ENCODE data around the gene BRICD5. TPM values are rescaled to one million over a fixed set of nuclear protein-coding genes. Genes with fewer than 3 reads are reported as not detected.
A peak's percentile ranks its signal among the peaks of the same experiment; 100 is the strongest.

Gene BRICD5
- total RNA-seq, 2 donors from 2014 or later, result 6.3 to 10.3 TPM

DNA sequence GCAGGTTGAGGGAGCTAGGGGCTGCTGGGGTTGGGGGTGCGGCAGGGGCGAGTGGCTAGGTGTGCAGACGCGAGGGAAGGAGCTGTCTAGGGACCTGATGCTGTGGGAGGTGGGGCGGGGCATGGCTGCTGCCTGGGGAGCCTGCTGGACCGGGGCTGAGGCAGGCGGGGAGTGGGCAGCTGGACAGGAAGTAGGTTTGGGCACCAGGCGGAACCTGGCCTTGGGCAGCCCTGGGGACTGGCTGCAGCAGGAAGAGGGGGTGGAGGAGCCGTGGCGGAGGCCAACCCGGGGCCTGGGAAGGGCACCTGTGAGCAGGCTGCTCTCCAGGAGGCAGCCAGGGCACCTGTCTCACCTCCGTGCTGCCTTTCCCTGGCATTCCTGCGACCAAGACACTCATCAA lies 19.7 kb upstream of the BRICD5 start:
- DNase-seq (ENCODE audit: low spot score in 2 of 2) (no peak), ATAC-seq (no peak)
- Mint-ChIP-seq H3K9me3 (no peaks in the 10 kb centered on the region), H3K36me3 (peaks cover 0 to 11% of the 10 kb centered on the region in 2 donors), H3K27ac (no peak overlapping the region)

DNA sequence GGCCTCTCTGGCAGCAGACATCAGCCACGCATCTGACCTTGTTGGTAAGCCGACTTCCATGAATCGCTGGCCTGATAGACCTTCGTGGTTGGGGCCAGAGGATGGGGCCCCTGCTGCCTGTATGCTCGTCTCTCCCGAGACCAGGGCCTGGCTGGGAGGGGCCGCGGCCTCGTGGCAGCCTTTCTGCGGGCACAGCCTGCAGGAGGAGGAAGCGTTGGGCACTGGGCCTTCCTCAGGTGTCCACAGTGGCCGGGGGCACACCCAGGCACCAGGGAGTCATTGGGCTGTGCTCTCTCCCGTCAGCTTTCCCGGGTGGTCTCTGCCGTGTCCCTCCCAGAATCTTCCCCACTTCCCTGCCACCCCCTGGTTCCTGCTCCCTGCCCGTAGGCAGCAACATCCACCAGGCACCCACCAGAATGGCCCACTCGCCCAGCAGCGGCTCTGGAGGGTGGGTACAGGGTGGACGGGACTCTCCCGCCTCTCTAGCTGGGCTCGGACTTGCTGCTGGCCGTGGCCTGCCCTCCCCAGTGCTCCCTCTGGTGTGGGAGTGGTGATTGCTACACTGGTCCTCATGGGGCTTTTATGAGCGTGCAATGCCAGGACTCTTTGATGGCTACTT lies 19.1 kb upstream of the BRICD5 start:
- no peak for DNase-seq (ENCODE audit: low spot score in 2 of 2)

DNA sequence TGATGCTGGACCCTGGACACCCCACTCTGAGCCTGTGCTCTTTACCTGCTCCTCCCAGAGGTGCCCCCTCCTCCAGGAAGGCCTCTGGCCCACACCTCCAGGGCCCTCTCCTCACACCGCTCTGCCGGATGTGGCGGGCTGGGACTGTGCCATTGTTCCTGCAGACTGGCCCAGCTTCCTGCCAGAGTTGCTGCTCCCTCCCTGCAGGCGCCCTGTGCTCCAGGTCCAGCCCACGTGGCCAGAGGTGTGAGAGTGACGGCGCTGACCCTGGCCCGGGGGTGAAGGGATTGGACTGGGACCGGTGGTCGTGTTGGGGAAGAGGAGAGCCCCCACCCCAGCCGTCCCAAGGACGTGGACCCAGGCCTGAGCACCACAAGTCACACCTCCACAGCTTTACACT lies 18.4 kb upstream of the BRICD5 start:
- peaks cover 0 to 7% of the 10 kb centered on the region in 2 donors for H3K36me3 Mint-ChIP-seq
- H3K9me3 Mint-ChIP-seq, result no peaks in the 10 kb centered on the region
- DNase-seq (ENCODE audit: low spot score in 2 of 2) (no peak), ATAC-seq (no peak)
- peak overlapping the region in 1 of 2 donors; percentile 36 for H3K27ac Mint-ChIP-seq

More for the DNA sequence above, 19.1 kb upstream of the BRICD5 start:
- no peaks in the 10 kb centered on the region for H3K9me3 Mint-ChIP-seq
- H3K27ac Mint-ChIP-seq, result no peak overlapping the region
- no peak for ATAC-seq
- H3K36me3 Mint-ChIP-seq, result peaks cover 0 to 7% of the 10 kb centered on the region in 2 donors

DNA sequence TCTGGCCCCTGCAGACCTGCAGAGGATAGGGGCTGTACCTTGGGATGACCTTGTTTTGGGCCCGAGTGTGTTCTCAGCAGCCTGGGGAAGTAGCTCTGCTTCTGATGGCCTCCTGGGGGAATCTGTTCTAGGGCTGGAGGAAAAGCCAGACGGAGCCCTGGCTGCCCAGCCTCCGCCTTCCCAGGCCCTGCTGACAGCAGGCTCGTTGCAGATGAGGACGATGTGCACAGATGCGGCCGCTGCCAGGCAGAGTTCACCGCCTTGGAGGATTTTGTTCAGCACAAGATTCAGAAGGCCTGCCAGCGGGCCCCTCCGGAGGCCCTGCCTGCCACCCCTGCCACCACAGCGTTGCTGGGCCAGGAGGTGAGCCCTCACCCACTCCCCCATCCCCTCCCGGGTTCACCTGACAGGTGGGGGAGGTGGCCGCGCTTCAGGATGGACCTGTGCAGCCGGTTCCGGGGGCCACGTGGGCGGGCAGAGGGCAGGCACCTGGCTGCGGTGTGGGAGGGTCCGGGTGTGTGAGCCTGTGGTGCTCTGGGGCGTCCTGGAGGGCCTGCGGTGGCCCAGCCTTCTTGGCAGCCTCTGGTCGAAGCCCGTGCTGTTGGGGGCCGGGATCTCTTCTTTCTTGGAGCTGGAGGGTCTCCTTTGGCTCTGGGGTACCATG lies 17.6 kb upstream of the BRICD5 start:
- Mint-ChIP-seq H3K36me3 (peaks cover 0 to 7% of the 10 kb centered on the region in 2 donors), H3K9me3 (no peaks in the 10 kb centered on the region), H3K27ac (no peak overlapping the region)
- ATAC-seq (no peak), DNase-seq (ENCODE audit: low spot score in 2 of 2) (no peak)

DNA sequence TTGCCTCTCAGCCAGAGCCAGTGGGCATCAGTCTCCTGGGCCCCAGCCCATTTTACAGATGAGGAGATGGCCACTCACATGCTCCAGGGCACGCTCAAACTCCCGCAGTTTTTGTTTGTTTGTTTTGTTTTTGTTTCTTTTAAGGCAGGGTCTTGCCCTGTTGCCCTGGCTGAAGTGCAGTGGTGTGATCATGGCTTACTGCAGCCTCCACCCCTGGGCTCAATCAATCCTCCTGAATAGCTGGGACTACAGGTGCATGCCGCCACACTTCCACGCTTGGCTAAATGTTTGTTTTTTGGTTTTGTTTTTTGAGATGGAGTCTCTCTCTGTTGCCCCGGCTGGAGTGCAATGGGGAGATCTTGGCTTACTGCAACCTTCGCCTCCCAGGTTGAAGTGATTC lies 16.3 kb upstream of the BRICD5 start:
- DNase-seq (ENCODE audit: low spot score in 2 of 2) (no peak), ATAC-seq (no peak)
- H3K9me3 Mint-ChIP-seq, result no peaks in the 10 kb centered on the region
- H3K36me3 Mint-ChIP-seq, result peaks cover 0 to 7% of the 10 kb centered on the region in 2 donors
- peak overlapping the region in 1 of 2 donors; percentile 8 for H3K27ac Mint-ChIP-seq

DNA sequence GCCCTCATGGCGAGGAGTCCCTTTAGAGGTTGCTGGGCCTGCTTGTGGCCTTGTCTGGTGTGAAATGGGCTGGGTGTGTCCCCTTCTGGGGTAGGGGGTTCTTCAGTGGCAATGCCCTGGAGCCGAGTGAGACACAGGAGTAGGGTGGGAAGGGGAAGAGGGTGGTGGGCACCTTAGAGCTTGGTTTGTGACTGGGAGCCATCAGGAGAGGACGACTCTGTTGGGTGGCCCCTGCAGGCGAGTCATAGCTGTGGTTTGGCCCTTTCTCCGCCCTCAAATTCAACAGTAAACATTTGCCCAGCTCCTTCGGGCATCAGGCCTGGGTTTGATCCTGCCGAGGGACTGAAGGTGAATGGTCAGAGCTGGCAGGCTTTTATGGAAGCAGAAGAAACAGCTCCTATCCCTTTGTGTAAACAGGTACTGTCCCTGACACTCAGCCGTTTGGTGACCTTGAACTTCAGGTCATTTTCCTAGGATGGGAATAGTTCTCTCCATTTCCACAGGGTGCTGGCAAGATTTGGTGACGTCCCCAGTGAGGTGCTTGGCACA lies 15.7 kb upstream of the BRICD5 start:
- no peaks in the 10 kb centered on the region for H3K9me3 Mint-ChIP-seq
- H3K36me3 Mint-ChIP-seq, result peaks cover 0 to 7% of the 10 kb centered on the region in 2 donors
- ATAC-seq (no peak), DNase-seq (ENCODE audit: low spot score in 2 of 2) (no peak)
- H3K27ac Mint-ChIP-seq, result no peak overlapping the region

DNA sequence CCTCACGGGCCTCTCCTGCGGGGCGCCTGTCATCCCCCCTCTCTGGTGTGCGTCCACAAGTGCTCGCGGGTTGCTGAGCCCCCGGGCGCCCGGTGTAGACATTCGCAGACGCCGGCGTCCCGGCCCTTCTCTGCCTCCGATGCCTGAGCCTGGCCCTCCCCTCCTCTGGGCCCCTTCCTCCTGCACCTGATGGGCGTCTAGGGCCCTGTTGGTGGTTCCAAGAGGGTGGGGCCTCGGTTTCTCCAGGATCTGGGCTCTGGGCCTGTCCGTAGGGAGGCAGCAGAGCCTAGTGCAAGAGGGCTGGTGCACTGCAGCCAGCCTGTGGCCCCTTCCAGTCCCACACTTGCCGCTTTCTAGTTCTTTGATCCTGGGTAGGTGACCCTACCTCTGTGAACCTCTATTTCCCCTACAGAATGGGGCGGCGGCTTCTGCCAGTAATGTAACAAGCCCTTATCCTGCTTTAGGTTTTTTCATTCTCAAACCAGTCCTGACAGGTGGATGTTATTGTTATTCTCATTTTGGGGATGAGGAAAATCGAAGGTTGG lies 13.4 kb upstream of the BRICD5 start:
- no peaks in the 10 kb centered on the region for H3K9me3 Mint-ChIP-seq
- H3K27ac Mint-ChIP-seq, result peak overlapping the region; percentile 80 to 81
- peak in 1 of 2 donors; percentile 40 for DNase-seq (ENCODE audit: low spot score in 2 of 2)
- H3K36me3 Mint-ChIP-seq, result no peaks in the 10 kb centered on the region
- ATAC-seq, result peak; percentile 7 to 17

DNA sequence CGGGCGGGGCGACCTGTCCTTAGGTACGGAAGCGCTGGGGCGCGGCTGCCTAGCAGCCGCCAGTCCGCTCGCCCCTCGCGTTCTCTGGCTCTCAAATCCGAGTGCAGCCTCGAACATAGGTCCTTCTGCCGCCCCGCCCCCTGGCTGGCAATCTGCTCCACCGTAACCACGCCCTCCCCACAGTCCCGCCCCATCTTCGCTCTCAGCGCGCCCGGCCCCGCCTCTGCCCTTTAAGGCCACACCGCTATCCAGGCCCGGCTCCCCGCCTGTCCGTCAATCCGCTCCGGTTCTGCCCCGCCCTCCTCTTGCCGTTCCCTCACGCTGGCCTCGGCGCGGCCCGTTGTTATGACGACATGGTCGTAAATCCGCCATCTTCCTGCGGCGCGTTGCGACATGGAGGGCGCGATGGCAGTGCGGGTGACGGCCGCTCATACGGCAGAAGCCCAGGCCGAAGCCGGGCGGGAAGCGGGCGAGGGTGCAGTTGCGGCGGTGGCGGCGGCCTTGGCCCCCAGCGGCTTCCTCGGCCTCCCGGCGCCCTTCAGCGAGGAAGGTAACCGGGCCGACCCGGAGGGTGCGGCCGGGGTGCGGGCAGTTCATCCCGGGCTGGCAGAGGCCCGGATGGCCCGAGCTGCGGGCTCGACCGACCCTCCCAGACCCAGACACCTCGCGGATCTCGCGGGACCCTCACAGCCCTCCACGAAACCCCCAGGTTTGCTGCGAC lies 12.7 kb upstream of the BRICD5 start, which contains the start of gene E4F1:
Gene E4F1 (plus strand): TSS at position 371 of the 721 bp plus-strand sequence. CDS start 23 bp downstream, at position 394.
- ATAC-seq (peak; percentile 98 to 99), DNase-seq (ENCODE audit: low spot score in 2 of 2) (peak; percentile 99)
- no peaks in the 10 kb centered on the region for H3K9me3 Mint-ChIP-seq
- H3K27ac Mint-ChIP-seq, result peak within 1 kb of the TSS; percentile 80 to 81
- no peaks in the 10 kb centered on the region for H3K36me3 Mint-ChIP-seq

DNA sequence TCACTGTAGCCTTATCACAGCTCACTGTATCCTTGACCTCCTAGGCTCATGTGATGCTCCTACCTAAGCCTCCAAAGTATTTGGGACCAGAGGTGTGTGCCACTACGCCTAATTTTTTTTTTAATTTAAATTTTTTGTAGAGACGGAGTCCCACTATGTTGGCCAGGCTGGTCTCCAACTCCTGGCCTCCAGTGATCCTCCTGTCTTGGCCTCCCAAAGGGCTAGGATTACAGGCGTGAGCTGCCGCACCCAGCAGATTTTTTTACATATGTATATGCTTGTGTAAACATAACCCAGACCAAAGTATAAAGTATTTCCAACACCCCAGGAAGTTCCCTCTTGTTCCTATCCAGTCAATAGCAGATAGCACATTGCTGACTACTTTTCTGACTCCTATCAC lies 5.7 kb upstream of the BRICD5 start:
- DNase-seq (ENCODE audit: low spot score in 2 of 2) (no peak), ATAC-seq (no peak)
- Mint-ChIP-seq H3K27ac (peak overlapping the region; percentile 36 to 91), H3K36me3 (peaks cover 12 to 21% of the 10 kb centered on the region in 2 donors), H3K9me3 (no peaks in the 10 kb centered on the region)

DNA sequence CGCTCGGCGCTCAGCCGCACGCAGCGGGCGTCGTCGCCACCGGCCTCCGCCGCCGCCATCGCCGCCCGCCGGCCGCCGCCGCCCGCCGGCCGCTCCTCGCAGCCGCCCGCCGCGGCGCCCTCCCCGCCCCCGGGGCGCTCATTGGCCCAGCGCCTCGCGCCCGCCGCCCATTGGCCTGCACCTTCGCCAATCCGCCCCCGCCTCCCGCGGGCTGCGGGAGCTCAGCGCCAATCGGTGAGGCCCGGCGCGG lies 4.0 kb upstream of the BRICD5 start, which contains the start of gene PGP:
Gene PGP (minus strand): TSS at position 122 of the 250 bp plus-strand sequence. CDS start 63 bp downstream, at position 59.
- ATAC-seq, result peak; percentile 86 to 92
- Mint-ChIP-seq H3K9me3 (no peaks in the 10 kb centered on the region), H3K36me3 (peaks cover 12 to 21% of the 10 kb centered on the region in 2 donors)

DNA sequence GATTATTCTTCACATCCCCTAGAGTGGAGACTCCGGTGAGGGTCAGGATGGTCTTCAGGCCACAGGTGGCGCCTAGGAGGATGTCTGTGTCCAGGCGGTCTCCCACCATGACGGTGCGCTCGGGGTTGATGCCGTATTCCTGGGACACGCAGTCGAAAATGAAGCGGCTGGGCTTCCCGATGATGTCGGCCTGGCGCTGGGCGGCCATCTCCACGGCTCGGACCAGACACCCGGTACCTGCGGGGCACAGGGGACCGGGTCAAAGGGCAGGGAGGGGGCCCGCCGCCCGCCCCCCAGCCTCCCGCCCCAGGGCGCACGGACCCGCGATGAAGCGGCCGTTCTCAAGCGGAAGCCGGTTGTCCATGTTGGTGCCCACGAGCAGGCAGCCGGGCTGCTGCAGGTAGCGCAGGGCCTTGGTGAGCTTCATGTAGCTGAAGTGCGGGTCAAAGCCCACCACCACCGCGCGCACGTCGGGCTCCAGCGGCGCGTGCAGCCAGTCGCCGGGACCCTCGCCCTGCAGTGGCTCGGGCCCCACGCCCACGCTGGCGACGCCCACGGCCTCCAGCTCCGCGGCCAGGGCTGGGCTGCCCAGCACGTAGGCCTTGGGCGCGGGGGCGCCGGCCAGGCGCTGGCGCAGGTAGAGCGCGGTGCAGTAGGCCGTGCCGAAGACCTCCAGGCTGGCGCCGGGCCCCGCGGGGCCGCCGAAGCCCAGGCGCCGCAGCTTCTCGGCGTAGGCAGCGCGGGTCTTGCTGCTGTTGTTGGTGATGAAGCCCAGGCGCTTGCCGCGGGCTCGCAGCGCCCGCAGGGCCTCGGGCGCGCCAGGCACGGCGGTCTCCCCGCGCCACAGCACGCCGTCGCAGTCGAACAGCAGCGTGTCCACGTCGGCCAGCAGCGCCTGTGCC lies 3.4 kb upstream of the BRICD5 start:
- ATAC-seq, result no peak
- H3K36me3 Mint-ChIP-seq, result peaks cover 12 to 21% of the 10 kb centered on the region in 2 donors
- DNase-seq (ENCODE audit: low spot score in 2 of 2), result no peak
- H3K9me3 Mint-ChIP-seq, result no peaks in the 10 kb centered on the region
- peak overlapping the region; percentile 27 to 91 for H3K27ac Mint-ChIP-seq

More for the DNA sequence above, 4.0 kb upstream of the BRICD5 start, which contains the start of gene PGP:
- DNase-seq (ENCODE audit: low spot score in 2 of 2), result no peak
- peak within 1 kb of the TSS; percentile 91 for H3K27ac Mint-ChIP-seq

DNA sequence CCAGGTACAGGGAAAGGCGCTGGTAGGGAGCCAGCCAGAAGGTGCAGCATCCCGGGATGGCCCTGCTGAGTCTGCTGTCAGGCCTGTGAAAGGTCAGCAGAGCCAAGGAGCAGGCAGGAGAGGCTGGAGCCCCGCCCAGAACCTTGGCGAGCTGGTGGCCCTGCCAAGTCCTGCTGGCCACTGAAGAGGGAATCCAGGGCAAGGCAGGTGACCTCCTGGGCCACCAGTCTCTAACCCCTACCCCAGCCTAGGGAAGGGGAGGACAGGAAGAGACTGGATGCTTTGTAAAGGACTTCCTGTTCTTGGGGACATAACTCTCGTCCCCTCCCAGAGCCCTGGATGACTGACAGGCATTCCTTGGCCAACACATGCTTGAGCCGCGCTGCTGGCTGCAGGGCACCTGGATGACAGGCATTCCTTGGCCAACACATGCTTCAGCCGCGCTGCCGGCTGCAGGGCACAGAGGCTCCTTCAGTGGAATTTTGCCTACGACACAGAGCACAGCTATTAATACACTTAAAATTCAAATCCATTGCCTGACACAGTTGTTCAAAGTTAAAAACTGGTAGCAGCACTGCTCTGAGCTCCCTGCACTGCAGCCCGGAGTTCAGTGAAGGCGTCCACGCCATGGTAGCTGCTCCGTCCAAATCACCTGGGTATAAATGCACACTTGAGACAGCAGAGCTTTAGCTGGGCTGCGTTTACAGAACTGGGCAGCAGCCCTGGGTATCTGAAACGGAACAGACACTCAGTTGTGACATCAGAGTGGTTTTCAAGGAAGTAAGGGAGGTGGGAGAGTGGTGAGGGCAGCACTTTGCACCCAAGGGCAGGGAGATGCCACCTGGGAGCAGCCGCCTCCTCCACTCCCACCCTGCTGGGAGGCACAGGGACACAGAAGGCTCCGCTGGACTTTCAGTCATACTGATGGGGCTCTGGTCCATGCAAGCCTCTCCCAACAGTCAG lies 2.0 kb upstream of the BRICD5 start:
- Mint-ChIP-seq H3K27ac (peak overlapping the region; percentile 27 to 91), H3K36me3 (peaks cover 16 to 25% of the 10 kb centered on the region in 2 donors), H3K9me3 (no peaks in the 10 kb centered on the region)
- DNase-seq (ENCODE audit: low spot score in 2 of 2) (no peak), ATAC-seq (no peak)

DNA sequence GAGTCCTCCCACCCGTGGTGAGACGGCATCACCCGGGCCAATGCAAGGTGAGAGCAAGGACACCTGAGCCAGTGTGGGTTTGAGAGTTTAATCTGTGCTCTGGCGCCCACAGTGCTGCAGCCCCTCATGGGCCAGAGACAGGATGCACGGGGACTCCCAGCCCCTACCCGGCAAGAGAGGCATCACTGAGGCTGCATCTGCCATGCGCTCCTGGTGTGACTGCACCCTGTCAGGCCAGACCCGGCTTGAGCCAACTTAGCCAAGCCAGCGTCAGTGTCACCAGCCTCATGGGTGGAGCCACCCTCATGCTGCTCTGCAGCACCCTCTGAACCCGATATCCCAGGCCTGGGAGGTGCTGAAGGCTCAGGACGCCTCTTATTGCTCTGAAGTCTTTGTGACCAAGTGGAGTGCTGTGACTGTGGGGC lies 1.3 kb upstream of the BRICD5 start:
- no peaks in the 10 kb centered on the region for H3K9me3 Mint-ChIP-seq
- peak overlapping the region in 1 of 2 donors; percentile 27 for H3K27ac Mint-ChIP-seq
- ATAC-seq, result no peak
- peaks cover 22 to 29% of the 10 kb centered on the region in 2 donors for H3K36me3 Mint-ChIP-seq
- no peak for DNase-seq (ENCODE audit: low spot score in 2 of 2)

DNA sequence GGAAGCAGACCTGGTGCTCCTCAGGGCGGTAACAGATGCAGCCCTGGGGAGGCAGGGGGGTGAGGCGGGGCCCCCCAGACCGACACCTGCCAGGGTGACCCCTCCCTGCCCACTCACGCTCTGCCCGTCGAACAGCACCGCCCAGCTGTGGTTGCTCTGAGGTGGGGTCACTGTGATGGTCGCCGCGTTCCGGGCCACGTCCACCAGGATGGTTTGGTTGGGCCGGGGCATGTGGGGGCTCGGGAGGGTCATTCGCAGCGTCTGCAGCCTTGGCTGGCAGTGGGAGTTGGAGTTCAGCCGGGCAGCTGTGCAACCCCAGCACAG lies 692 bp downstream of the BRICD5 start:
- no peaks in the 10 kb centered on the region for H3K9me3 Mint-ChIP-seq
- DNase-seq (ENCODE audit: low spot score in 2 of 2) (no peak), ATAC-seq (no peak)
- peaks cover 22 to 32% of the 10 kb centered on the region in 2 donors for H3K36me3 Mint-ChIP-seq
- H3K27ac Mint-ChIP-seq, result no peak overlapping the region
